IPS-NIHi11 (cell line): Measurements from ENCODE around the gene ASPA.
A peak's percentile ranks its signal among the peaks of the same experiment; 100 is the strongest.
"Not testable (repeated sequence)": the region's sequence is repeated elsewhere in the genome, so short reads cannot be mapped to it uniquely, and the experiment has no call there.

Source experiments
- DNase-seq: peaks from one replicate; pipeline ENCODE4 v3.0.0; 2012; ENCODE audit warnings: mixed read lengths, low spot score

ASPA gene

GRCh38 chr17:3475812-3476610 is at the start of gene ASPA:
ASPA (plus strand) TSS chr17:3475997; CDS start chr17:3476160, 163 bp downstream.
- DNase-seq: no peak

GRCh38 chr17:3433215-3433614 is 42.6 kb upstream of the ASPA start:
- DNase-seq: peak; percentile 40

GRCh38 chr17:3433741-3434140 is 42.1 kb upstream of the ASPA start, which contains the start of gene OR1E2:
OR1E2 (minus strand) TSS chr17:3433841; CDS start chr17:3433841, 0 bp downstream.
- DNase-seq: no peak

- no peak for DNase-seq
Measured at GRCh38 chr17:3438368-3438767, 37.4 kb upstream of the ASPA start.

- DNase-seq: no peak
Measured at GRCh38 chr17:3440451-3440850, 35.3 kb upstream of the ASPA start.

- peak; percentile 59 for DNase-seq
Measured at GRCh38 chr17:3447625-3448024, 28.2 kb upstream of the ASPA start.

- no peak for DNase-seq
Measured at GRCh38 chr17:3448059-3448665, 27.6 kb upstream of the ASPA start.

- not testable (repeated sequence) for DNase-seq
Measured at GRCh38 chr17:3466355-3466754, 9.4 kb upstream of the ASPA start.

- DNase-seq: no peak
Measured at GRCh38 chr17:3469529-3469928, 6.3 kb upstream of the ASPA start.

GRCh38 chr17:3471599-3471998 is 4.2 kb upstream of the ASPA start, which contains the start of gene SPATA22:
SPATA22 (minus strand) TSS chr17:3471819; CDS start chr17:3469325, 2,494 bp downstream.
- no peak for DNase-seq

- no peak for DNase-seq
Measured at GRCh38 chr17:3472137-3472536, 3.7 kb upstream of the ASPA start.

- DNase-seq: no peak
Measured at GRCh38 chr17:3474212-3474611, 1.6 kb upstream of the ASPA start.

GRCh38 chr17:3475251-3475685 is 529 bp upstream of the ASPA start:
- DNase-seq: no peak

GRCh38 chr17:3479988-3480387 is 4.2 kb downstream of the ASPA start:
- no peak for DNase-seq

- DNase-seq: peak; percentile 45
Measured at GRCh38 chr17:3482852-3483251, 7.1 kb downstream of the ASPA start.

GRCh38 chr17:3485481-3486068 is 9.8 kb downstream of the ASPA start:
- DNase-seq: no peak

GRCh38 chr17:3497101-3497500 is 21.3 kb downstream of the ASPA start:
- DNase-seq: no peak

GRCh38 chr17:3501344-3501743 is 25.5 kb downstream of the ASPA start:
- DNase-seq: no peak

GRCh38 chr17:3502466-3502865 is 26.7 kb downstream of the ASPA start:
- no peak for DNase-seq

- no peak for DNase-seq
Measured at GRCh38 chr17:3503285-3503684, 27.5 kb downstream of the ASPA start.

- DNase-seq: no peak
Measured at GRCh38 chr17:3505008-3505407, 29.2 kb downstream of the ASPA start.

GRCh38 chr17:3506054-3506453 is 30.3 kb downstream of the ASPA start:
- DNase-seq: no peak

- no peak for DNase-seq
Measured at GRCh38 chr17:3507071-3507470, 31.3 kb downstream of the ASPA start.
